ENCODE data around the gene C12orf57.

Gene C12orf57

GRCh38 chr12:6966351-6966750 lies 22.5 kb downstream of the C12orf57 start:
- no peak for DNase-seq

DNA sequence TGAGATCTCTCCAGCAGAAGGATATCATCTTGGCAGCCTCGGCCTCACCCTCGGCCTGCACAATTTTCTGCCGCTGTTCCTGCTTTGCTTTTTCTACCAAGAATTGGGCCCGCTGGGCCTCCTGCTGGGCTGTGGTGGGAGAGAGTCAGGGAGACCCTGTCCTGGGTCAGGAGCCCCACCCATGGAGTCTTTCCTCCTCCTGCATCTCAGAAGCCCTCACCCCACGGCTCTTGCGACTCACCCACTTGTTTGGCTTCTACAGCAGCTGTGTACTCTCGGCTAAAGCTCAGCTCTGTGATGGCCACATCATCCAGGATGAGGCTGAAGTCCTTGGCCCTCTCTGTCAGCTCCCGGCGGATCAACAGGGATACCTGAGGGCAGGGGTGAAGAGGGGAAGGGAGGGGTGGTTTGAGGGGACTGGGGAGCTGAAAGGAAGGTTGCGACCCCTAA lies 23.9 kb downstream of the C12orf57 start:
- no peak for DNase-seq

DNA sequence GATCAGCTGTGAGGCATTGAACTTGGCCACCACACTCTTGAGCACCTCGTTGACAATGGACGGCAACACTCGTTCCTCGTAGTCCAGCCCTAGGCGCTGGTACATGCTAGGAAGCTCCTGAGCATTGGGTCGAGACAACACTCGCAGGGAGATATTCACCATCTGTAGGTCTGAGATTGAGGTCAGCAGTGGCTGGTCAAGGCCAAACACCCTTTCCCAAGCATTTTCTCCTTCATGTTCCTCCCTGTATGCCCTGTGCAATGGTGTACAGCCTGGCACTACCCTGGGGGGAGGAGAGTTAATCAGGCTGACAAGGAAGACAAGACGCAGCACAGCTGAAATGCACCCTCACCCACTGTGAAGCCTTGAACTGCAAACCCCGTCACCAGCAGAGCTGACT lies 24.6 kb downstream of the C12orf57 start:
- no peak for DNase-seq

DNA sequence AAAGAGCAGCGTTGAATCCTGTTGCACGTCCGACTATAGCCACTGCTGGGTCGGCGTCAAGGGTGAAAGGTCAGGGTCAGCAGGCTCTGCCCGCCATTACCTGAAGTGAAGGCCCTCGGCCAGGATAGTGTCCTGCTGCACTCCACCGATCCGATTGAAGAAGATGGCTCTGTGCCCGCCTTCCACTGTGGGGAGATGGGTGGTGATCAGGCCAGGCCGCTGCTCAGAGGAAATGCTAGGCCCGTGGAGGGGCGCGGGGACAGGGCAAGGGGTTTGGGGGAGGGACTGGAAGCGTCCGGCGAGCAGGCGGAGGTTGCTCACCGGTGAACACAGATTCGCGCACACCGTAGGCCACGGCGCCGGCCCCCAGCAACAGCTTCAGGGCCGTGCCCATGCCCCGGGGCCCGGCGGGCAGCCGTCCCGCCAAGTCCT lies 26.3 kb downstream of the C12orf57 start:
- no peak for DNase-seq

DNA sequence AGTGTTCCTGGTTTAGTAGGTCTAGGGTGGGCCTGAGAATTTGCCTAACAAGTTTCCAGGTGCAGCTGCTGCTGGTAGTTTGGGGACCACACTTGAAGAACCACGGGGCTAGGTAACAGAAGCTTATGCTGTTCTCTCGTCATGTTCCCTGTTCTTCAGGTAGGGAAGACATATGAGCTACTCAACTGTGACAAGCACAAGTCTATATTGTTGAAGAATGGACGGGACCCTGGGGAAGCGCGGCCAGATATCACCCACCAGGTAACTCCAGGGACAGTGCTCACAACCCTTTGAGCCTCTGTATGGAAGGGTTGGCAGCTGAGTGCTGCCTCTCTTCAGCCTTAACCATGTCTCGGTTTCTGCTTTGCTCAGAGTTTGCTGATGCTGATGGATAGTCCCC lies 30.4 kb downstream of the C12orf57 start:
- DNase-seq, result no peak

DNA sequence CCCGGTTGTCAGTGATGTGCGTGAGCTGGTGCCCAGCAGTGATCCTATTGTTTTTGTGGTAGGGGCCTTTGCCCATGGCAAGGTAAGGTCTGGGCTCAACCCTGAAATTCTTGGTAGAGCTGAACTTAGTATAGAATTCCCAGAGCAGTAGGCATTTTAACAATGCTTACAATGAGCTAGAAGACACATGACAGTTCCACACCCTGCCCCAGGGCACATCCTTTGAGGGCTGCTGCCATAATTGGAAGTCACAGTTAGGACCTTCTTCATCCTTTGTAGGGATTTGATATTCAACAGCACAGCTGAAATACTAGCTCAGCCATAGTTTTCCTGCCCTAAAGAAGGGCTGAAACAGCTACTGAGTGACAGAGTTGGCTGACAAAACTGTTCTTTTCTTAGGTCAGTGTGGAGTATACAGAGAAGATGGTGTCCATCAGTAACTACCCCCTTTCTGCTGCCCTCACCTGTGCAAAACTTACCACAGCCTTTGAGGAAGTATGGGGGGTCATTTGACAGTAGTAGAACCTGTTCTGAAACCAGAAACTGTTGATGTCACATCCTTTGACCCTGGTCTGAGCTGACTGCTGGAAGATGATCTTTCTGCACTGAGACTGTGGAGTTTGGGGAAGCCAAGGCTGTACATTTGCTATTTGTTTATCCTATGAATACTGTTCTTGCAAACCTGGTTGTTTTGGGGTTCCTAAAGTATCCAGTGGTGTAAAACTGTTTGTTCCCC lies 31.6 kb downstream of the C12orf57 start:
- DNase-seq, result no peak

DNA sequence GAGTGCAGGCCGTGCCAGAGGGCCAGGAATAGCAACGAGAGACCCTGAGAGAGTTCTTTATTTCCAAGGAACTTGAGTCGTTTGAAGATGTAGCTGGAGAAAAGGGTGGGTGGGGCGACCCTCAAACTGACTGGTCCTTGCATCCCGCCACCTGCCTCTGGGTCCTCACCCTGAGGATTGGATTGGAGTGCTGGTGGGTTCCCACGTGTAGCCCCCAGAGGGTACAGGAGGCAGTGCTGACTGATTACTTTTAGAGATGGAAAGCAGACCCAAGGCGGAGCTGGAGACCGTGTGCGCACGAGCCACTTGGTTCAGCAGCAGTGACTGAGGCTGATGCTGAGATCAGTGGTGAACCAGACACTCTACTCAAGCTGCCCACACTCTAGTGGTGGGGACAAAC lies 33.8 kb downstream of the C12orf57 start:
- DNase-seq, result no peak

DNA sequence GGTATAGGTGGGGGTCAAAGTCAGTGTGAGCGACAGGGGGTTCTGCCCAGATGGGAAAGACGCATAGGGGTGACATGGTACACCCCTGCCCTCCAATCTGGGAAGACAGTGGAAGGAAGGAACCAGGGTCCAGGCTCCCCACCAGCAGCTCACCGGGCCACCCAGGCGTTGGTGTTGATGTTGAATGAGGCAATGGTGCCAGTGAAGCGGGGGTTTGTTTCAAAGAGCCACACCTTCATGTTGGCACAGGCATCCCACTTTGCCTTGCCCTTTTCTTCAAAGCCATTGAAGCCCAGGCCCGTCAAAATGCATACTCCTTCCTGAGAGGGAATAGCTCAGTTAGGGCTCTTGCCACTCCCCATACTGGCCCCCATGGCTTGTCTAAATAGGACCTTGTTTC lies 34.4 kb downstream of the C12orf57 start:
- DNase-seq, result no peak

DNA sequence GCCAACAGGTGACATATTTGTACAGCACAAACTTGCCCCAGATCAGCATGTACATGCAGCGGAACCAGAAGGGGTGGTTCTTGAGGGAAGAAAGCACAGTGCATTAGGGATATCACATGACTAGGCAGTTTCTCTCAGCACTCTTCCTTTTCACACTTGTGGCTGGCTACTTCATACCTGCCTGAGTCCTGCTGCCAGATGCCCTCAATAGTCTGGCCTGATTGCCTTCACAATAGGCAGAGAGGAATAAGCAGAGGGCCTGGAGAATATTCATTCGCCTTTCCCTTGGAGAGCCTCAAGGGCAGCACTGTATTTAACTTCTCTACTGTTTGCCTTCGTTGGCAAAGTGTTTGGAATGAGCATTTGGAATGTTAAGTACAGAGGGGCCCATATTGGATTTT lies 34.8 kb downstream of the C12orf57 start:
- DNase-seq, result no peak

- DNase-seq, result no peak
Observed at GRCh38 chr12:6979021-6979420, 35.2 kb downstream of the C12orf57 start.

- DNase-seq, result no peak
Observed at GRCh38 chr12:6979453-6979852, 35.6 kb downstream of the C12orf57 start.

DNA sequence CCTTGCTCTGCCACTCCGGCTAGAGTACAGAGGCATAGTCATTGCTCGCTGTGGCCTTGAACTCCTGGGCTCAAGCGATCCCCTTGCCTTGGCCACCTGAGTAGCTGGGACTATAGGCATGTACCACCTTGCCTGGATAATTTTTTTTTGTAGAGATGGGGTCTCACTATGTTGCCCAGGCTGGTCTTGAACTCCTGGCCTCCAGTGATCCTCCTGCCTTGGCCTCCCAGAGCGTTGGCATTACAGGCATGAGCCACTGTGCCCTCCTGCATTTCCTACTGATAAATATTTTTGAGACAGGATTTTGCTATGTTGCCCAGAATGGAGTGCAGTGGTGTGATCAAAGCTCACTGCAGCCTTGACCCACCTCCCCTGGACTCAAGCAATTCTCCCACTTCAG lies 36.3 kb downstream of the C12orf57 start:
- DNase-seq, result no peak

DNA sequence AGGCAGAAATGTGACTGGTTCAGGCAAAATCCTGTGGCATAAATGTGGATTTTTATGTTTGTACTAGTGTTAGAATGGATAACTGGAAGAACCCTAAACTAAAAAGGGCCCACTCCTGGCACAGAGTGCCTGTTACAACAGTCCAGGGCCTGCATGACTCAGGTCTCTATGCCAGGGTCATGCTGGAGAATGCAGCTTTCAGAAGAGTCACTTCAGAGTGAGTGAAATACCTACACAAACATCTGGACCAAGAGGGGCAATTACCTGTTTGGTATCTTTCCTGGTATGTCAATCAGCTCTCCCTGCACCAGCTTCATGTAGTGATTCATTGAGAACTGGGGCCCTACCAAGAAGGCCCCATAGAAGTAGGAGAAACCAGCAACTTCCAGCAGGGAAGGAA lies 36.9 kb downstream of the C12orf57 start:
- DNase-seq, result no peak

GRCh38 chr12:6981152-6982052 lies 37.6 kb downstream of the C12orf57 start:
- no peak for DNase-seq

GRCh38 chr12:6982532-6982931 lies 38.7 kb downstream of the C12orf57 start:
- DNase-seq, result no peak

GRCh38 chr12:6987956-6988553 lies 44.2 kb downstream of the C12orf57 start:
- no peak for DNase-seq
